HG02623 (cell line): ENCODE measurements around the gene PNMT.
"Not testable (repeated sequence)": the region's sequence is repeated elsewhere in the genome, so short reads cannot be mapped to it uniquely, and the experiment has no call there.

ENCODE experiments used
- ATAC-seq: cut with Tn5 transposase; IDR thresholded peaks from one replicate; pipeline ENCODE4 v1.9.1; 2021; ENCODE audit warnings: moderate library complexity; ENCODE audit not compliant: unreplicated experiment

The PNMT gene

GRCh38 chr17:39684369-39685192, 16.3 kb downstream of the PNMT start:
- no peak for ATAC-seq

GRCh38 chr17:39687101-39687545, 18.9 kb downstream of the PNMT start:
- no peak for ATAC-seq

- peak; percentile 79 for ATAC-seq
Observed at GRCh38 chr17:39687546-39688474, 19.6 kb downstream of the PNMT start, which contains the start of gene PGAP3. Gene PGAP3 (minus strand): TSS chr17:39688057. CDS start chr17:39688014, 43 bp downstream.

GRCh38 chr17:39688475-39688835, 20.2 kb downstream of the PNMT start:
- no peak for ATAC-seq

GRCh38 chr17:39688945-39689344, 20.7 kb downstream of the PNMT start:
- no peak for ATAC-seq

GRCh38 chr17:39694593-39694992, 26.3 kb downstream of the PNMT start:
- ATAC-seq = no peak

GRCh38 chr17:39695089-39695474, 26.8 kb downstream of the PNMT start:
- ATAC-seq = no peak

GRCh38 chr17:39696731-39697130, 28.5 kb downstream of the PNMT start:
- no peak for ATAC-seq

GRCh38 chr17:39697961-39698360, 29.7 kb downstream of the PNMT start:
- no peak for ATAC-seq

- not testable (repeated sequence) for ATAC-seq
Observed at GRCh38 chr17:39699157-39699817, 31.0 kb downstream of the PNMT start.

GRCh38 chr17:39699818-39700147, 31.5 kb downstream of the PNMT start, which contains the start of gene ERBB2:
Gene ERBB2 (plus strand): TSS chr17:39700064. CDS start chr17:39700239, 175 bp downstream.
- no peak for ATAC-seq

- no peak for ATAC-seq
Observed at GRCh38 chr17:39700148-39700987, 32.1 kb downstream of the PNMT start.

GRCh38 chr17:39701012-39701783, 32.9 kb downstream of the PNMT start:
- ATAC-seq = no peak

GRCh38 chr17:39701784-39702422, 33.6 kb downstream of the PNMT start:
- ATAC-seq = no peak

- no peak for ATAC-seq
Observed at GRCh38 chr17:39702901-39703893, 34.9 kb downstream of the PNMT start.

- ATAC-seq = no peak
Observed at GRCh38 chr17:39703913-39704312, 35.7 kb downstream of the PNMT start.

- no peak for ATAC-seq
Observed at GRCh38 chr17:39704821-39705551, 36.7 kb downstream of the PNMT start.
